Measurements from ENCODE around the gene CDA.

GRCh38 chr1:20552728-20553445 lies 36.0 kb upstream of the CDA start:
- TF ChIP-seq EP300 (IDR thresholded peaks at IDR 0.05): no peak
- no peak for TF ChIP-seq CTCF (IDR thresholded peaks at IDR 0.05)

All from stomach (tissue), 4 donors.